B cell (primary cell): ENCODE data around the gene POP5. TPM values are rescaled to one million over a fixed set of nuclear protein-coding genes. Genes with fewer than 3 reads are reported as not detected.

ENCODE experiments used
- ATAC-seq: fragments of 200-7000 bp; cut with Tn5 transposase; one replicate; pipeline ENCODE4 v1.10.0; 2021; ENCODE audit warnings: low read depth, mild to moderate bottlenecking, moderate number of reproducible peaks, moderate library complexity
- CTCF ChIA-PET: fragments of 350-600 bp; sonication (Branson Sonifier 250); formaldehyde crosslinking; loops from one replicate; lab custom pipeline; 2021; ENCODE audit warnings: antibody characterized with exemption, inconsistent platforms; lab: Charles Lee
- POLR2A ChIA-PET: fragments of 350-600 bp; sonication (Branson Sonifier 250); formaldehyde crosslinking; loops from one replicate; lab custom pipeline; 2021; ENCODE audit warnings: antibody characterized with exemption; lab: Charles Lee
- DNase-seq: peaks from one replicate; pipeline ENCODE4 v3.0.0; 2013
- H2AFZ ChIP-seq: 2 replicates; pipeline ENCODE4 v1.6.1; 2012; ENCODE audit warnings: mild to moderate bottlenecking, low read depth, low read length; ENCODE audit not compliant: insufficient read depth, poor library complexity, severe bottlenecking
- H3K27ac ChIP-seq, 2 donors: 1 replicate in 1 of 2; 2 replicates in 1 of 2; pipeline ENCODE4 v1.5.1; 2012 to 2013; ENCODE audit warnings: low read length in 2 of 2, mild to moderate bottlenecking in 2 of 2, moderate library complexity in 1 of 2
- H3K27me3 ChIP-seq, 4 experiments: fragments of 200-600 bp in 1 of 4; sonication (generic) in 1 of 4; replicated peaks in 1 of 4; 1 replicate in 2 of 4; 2 replicates in 2 of 4; pipeline versions ENCODE4 v1.6.1 to v1.7.0; 2013 to 2016; ENCODE audit warnings: low read length in 3 of 4, mild to moderate bottlenecking in 2 of 4, mixed read lengths in 1 of 4, moderate library complexity in 1 of 4; ENCODE audit not compliant: insufficient read depth in 4 of 4, control insufficient read depth in 3 of 4; ENCODE audit errors: control extremely low read depth in 1 of 4
- H3K36me3 ChIP-seq, 2 experiments: replicated peaks in 1 of 2; 1 replicate in 1 of 2; 2 replicates in 1 of 2; pipeline versions ENCODE4 v1.6.1 to v1.7.1; 2013; ENCODE audit warnings: low read length in 1 of 2; ENCODE audit not compliant: insufficient read depth in 2 of 2, control insufficient read depth in 1 of 2; ENCODE audit errors: control extremely low read depth in 1 of 2, extremely low read depth in 1 of 2
- H3K4me1 ChIP-seq, 2 donors: fragments of 200-600 bp in 1 of 2; sonication (generic) in 1 of 2; 1 replicate in 1 of 2; 2 replicates in 1 of 2; pipeline versions ENCODE4 v1.5.1 to v1.6.1; 2013 to 2017; ENCODE audit warnings: low read length in 2 of 2; ENCODE audit not compliant: control insufficient read depth in 2 of 2, insufficient read depth in 2 of 2
- H3K4me2 ChIP-seq: replicated peaks from 2 replicates; pipeline ENCODE3; 2012; ENCODE audit warnings: mild to moderate bottlenecking, low read depth, low read length; ENCODE audit not compliant: poor library complexity, severe bottlenecking
- H3K4me3 ChIP-seq, 5 experiments: fragments of 200-600 bp in 1 of 5; sonication (generic) in 1 of 5; 1 replicate in 3 of 5; 2 replicates in 2 of 5; pipeline versions ENCODE4 v1.5.1 to v1.7.0; 2011 to 2016; ENCODE audit warnings: low read length in 4 of 5, mild to moderate bottlenecking in 4 of 5, low read depth in 2 of 5, control low read depth in 1 of 5, moderate library complexity in 1 of 5; ENCODE audit not compliant: insufficient read depth in 1 of 5; ENCODE audit errors: control extremely low read depth in 1 of 5, extremely low read depth in 1 of 5
- H3K79me2 ChIP-seq: fragments of 200-600 bp; sonication (generic); one replicate; pipeline ENCODE4 v1.6.0; 2016; ENCODE audit warnings: low read length; ENCODE audit not compliant: control insufficient read depth, insufficient read depth
- H3K9ac ChIP-seq: fragments of 200-600 bp; sonication (generic); 2 replicates; pipeline ENCODE4 v1.6.1; 2017; ENCODE audit warnings: mild to moderate bottlenecking, low read length, moderate library complexity
- H3K9me3 ChIP-seq, 3 donors: one replicate each; pipeline versions ENCODE4 v1.6.1 to v1.7.1; 2013; ENCODE audit warnings: low read length in 2 of 3; ENCODE audit not compliant: control insufficient read depth in 2 of 3, insufficient read depth in 1 of 3; ENCODE audit errors: control extremely low read depth in 1 of 3
- H4K20me1 ChIP-seq: 2 replicates; pipeline ENCODE4 v1.6.0; 2012; ENCODE audit warnings: mild to moderate bottlenecking, low read length; ENCODE audit not compliant: insufficient read depth, control insufficient read depth, poor library complexity, severe bottlenecking
- H3K27ac Mint-ChIP-seq: one replicate; pipeline ENCODE4 v1.8.0; 2021; ENCODE audit warnings: mixed read lengths
- H3K27me3 Mint-ChIP-seq: one replicate; pipeline ENCODE4 v1.8.0; 2021; ENCODE audit warnings: mixed read lengths
- H3K4me1 Mint-ChIP-seq: one replicate; pipeline ENCODE4 v1.8.0; 2021; ENCODE audit warnings: mixed read lengths
- H3K4me3 Mint-ChIP-seq: one replicate; pipeline ENCODE4 v1.8.0; 2021; ENCODE audit warnings: mixed read lengths
- H3K9me3 Mint-ChIP-seq: one replicate; pipeline ENCODE4 v1.8.0; 2022; ENCODE audit warnings: mixed read lengths; ENCODE audit not compliant: insufficient read depth
- CTCF ChIP-seq: fragments of 200-600 bp; IDR thresholded peaks from one replicate; pipeline ENCODE4 v1.8.0; 2022; ENCODE audit warnings: antibody characterized with exemption, mild to moderate bottlenecking
- EZH2 ChIP-seq: IDR thresholded peaks from 2 replicates; pipeline ENCODE4 v1.6.1; 2012; ENCODE audit warnings: borderline replicate concordance, low read depth, mild to moderate bottlenecking, moderate library complexity, low read length; ENCODE audit not compliant: insufficient read depth, poor library complexity, severe bottlenecking
- WGBS: methylation state at CpG from one replicate; pipeline ENCODE4 v1.1.5; 2013; ENCODE audit warnings: missing lambda C conversion rate; ENCODE audit not compliant: insufficient coverage; 5-methylcytosine and 5-hydroxymethylcytosine counted together
- intact Hi-C: fragments of 100-400 bp; cut with micrococcal nuclease; formaldehyde crosslinking; loops from one replicate; pipeline ENCODE4 v1.10.0; 2022
- polyA plus RNA-seq: library from polyadenylated mRNA; depleted of rRNA; stranded (reverse); fragments of >200 nt; gene quantifications from 2 replicates; pipeline ENCODE4 v1.2.3, GENCODE V29; 2012
- total RNA-seq, 2 donors: library from RNA; stranded (reverse); fragments of 120-200 nt in 1 of 2; gene quantifications; 1 replicate in 1 of 2; 2 replicates in 1 of 2; pipeline versions ENCODE4 v1.2.3 to v1.2.4, GENCODE V29; 2013 to 2022

The POP5 gene
- total and polyA plus RNA-seq, 2 donors (not counting 1 experiment from before 2014, with no cell fraction given) = 60.6 to 107 TPM

DNA sequence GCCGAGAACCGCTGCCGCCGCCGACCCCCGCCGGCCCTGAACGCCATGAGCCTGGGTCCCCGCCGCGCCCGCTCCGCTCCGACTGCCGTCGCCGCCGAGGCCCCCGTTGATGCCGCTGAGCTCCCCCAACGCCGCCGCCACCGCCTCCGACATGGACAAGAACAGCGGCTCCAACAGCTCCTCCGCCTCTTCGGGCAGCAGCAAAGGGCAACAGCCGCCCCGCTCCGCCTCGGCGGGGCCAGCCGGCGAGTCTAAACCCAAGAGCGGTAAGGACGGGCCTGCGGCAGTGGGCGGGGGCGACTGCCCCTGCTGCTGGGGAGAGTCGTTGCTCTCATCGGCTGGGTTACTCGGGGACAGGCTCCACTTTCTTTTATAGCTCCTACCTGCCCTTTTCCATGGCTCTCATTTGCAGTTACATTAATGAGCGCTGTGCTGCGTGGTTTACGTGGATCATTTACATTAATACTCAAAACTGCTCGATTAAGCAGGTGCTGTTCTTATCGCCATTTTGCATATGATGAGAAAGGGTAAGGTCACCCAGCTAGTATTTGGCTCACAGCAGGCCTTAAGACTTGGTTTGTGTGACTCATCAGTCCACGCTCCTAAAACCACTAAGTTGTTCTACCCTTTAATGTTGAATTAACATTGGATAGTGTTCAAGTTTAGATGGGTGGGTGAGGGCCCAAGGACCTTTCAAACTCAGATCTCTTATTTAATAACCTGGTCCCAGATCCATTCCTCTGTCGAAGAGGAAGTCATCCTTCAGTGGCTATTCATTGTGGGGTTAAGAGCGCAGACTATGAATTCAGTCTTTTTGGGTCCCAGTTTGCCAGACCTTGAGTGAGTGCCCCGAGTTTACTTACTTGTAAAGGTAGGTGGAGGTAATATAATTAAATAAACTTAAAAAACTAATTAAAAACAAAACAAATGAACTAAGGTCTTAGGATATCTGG is 46.2 kb downstream of the POP5 start:
- Histone ChIP-seq H3K9me3 (no peaks in the 10 kb centered on the region), H3K79me2 (peaks cover 63% of the 10 kb centered on the region), H2AFZ (peak overlapping the region; percentile 77), H3K4me2 (peak overlapping the region; percentile 85), H3K4me1 (peaks cover 44 to 56% of the 10 kb centered on the region in 2 donors), H3K4me3 (peak overlapping the region; percentile 69 to 93 (median 80)), H3K36me3 (peaks cover 0 to 7% of the 10 kb centered on the region in 2 experiments), H4K20me1 (peaks cover 57% of the 10 kb centered on the region), H3K27ac (peak overlapping the region; percentile 64 to 94), H3K27me3 (no peaks in the 10 kb centered on the region), H3K9ac (peak overlapping the region; percentile 90)
- CTCF ChIA-PET = interaction anchor here (1.0 to 1.8 kb wide), 3 partner anchors 46 to 114 kb away, joined by 3 to 5 read pairs (median 5); partner anchors contain the start of genes POP5 and SRSF9
- POLR2A ChIA-PET = interaction anchor here (0.6 to 0.7 kb wide), 2 partner anchors 78 to 817 kb away, joined by 3 to 5 read pairs; no protein-coding TSS in a partner anchor
- TF ChIP-seq EZH2 (no peak), CTCF (peak; percentile 13)
- H3K9me3 Mint-ChIP-seq = no peaks in the 10 kb centered on the region
- peak overlapping the region; percentile 97 for H3K4me3 Mint-ChIP-seq
- ATAC-seq (peak; percentile 63), DNase-seq (peak; percentile 77)
- under 1% methylated on average over 42 of the region's 52 CpGs for WGBS
- no peaks in the 10 kb centered on the region for H3K27me3 Mint-ChIP-seq
- intact Hi-C loops = loop anchor here (1.0 to 2.0 kb wide), 4 partner anchors 39 to 152 kb away; partner anchors contain the start of genes COX6A1, DYNLL1, MLEC and POP5
- H3K27ac Mint-ChIP-seq = peak overlapping the region; percentile 97
- H3K4me1 Mint-ChIP-seq = peaks cover 55% of the 10 kb centered on the region
